Lung (tissue), 12 donors: ENCODE measurements around the gene ADI1. TPM values are rescaled to one million over a fixed set of nuclear protein-coding genes. Genes with fewer than 3 reads are reported as not detected.
"Not testable (repeated sequence)": the region's sequence is repeated elsewhere in the genome, so short reads cannot be mapped to it uniquely, and the experiment has no call there.

Experiments
- ATAC-seq: fragments of 200-7000 bp; cut with Tn5 transposase; one replicate; pipeline ENCODE4 v1.9.1; 2020; ENCODE audit warnings: moderate number of reproducible peaks; ENCODE audit not compliant: insufficient read depth, low FRiP score
- DNase-seq, 3 donors: peaks; one replicate each; pipeline ENCODE4 v3.0.0-alpha.2; 2013 to 2017
- H3K27ac ChIP-seq, 2 donors: one replicate each; pipeline ENCODE4 v1.5.1; 2013; ENCODE audit warnings: mild to moderate bottlenecking in 2 of 2, moderate library complexity in 2 of 2, control low read depth in 1 of 2, inconsistent platforms in 1 of 2, low read depth in 1 of 2, low read length in 1 of 2
- H3K27me3 ChIP-seq, 3 donors: one replicate each; pipeline ENCODE4 v1.5.1; 2013; ENCODE audit warnings: low read length in 2 of 3; ENCODE audit not compliant: control insufficient read depth in 3 of 3, insufficient read depth in 3 of 3
- H3K36me3 ChIP-seq, 4 donors: one replicate each; pipeline ENCODE4 v1.5.1; 2013; ENCODE audit warnings: low read length in 4 of 4, mild to moderate bottlenecking in 1 of 4, moderate library complexity in 1 of 4; ENCODE audit not compliant: control insufficient read depth in 4 of 4, insufficient read depth in 4 of 4
- H3K4me1 ChIP-seq, 5 donors: one replicate each; pipeline ENCODE4 v1.5.1; 2013; ENCODE audit warnings: low read length in 5 of 5, mild to moderate bottlenecking in 2 of 5, moderate library complexity in 1 of 5; ENCODE audit not compliant: control insufficient read depth in 5 of 5, insufficient read depth in 5 of 5
- H3K4me3 ChIP-seq: one replicate; pipeline ENCODE4 v1.5.1; 2013; ENCODE audit warnings: mild to moderate bottlenecking, control low read depth, moderate library complexity
- H3K9ac ChIP-seq, 2 donors: one replicate each; pipeline ENCODE4 v1.5.1; 2013; ENCODE audit warnings: low read length in 2 of 2, control low read depth in 1 of 2; ENCODE audit not compliant: insufficient read depth in 1 of 2
- H3K9me3 ChIP-seq, 4 donors: one replicate each; pipeline ENCODE4 v1.5.1; 2013; ENCODE audit warnings: low read length in 3 of 4, mild to moderate bottlenecking in 1 of 4, moderate library complexity in 1 of 4; ENCODE audit not compliant: control insufficient read depth in 4 of 4, insufficient read depth in 3 of 4
- WGBS, 2 donors: extraction: QIAGEN DNeasy Blood & Tissue Kit; methylation state at CpG; one replicate each; pipeline ENCODE4 v1.1.7; 2013; 5-methylcytosine and 5-hydroxymethylcytosine counted together
- polyA plus RNA-seq, 2 donors: library from polyadenylated mRNA; stranded (reverse); fragments of 200-250 nt; gene quantifications; one replicate each; pipeline ENCODE4 v1.2.1, GENCODE V29; 2013
- total RNA-seq, 2 donors: library from RNA; depleted of rRNA in 1 of 2; stranded (reverse); fragments of >200 nt in 1 of 2; gene quantifications; one replicate each; pipeline ENCODE4 v1.2.1, GENCODE V29; 2014 to 2021
- TF ChIP-seq, protein P1 (sequence below): IDR thresholded peaks from 2 replicates; pipeline ENCODE4 v1.5.1; 2012; ENCODE audit warnings: mild to moderate bottlenecking; ENCODE audit errors: control extremely low read depth, extremely low read depth
- donor health status: control.
- donor health status: control.
- donor health status: Bipolar disorder and iron deficiency.
- donor health status: healthy.
- donor health status: DM: yes; HTN: yes; CAD: no.

The ADI1 gene
- total and polyA plus RNA-seq, 4 donors = 46.8 to 65.2 (median 55.9) TPM

DNA sequence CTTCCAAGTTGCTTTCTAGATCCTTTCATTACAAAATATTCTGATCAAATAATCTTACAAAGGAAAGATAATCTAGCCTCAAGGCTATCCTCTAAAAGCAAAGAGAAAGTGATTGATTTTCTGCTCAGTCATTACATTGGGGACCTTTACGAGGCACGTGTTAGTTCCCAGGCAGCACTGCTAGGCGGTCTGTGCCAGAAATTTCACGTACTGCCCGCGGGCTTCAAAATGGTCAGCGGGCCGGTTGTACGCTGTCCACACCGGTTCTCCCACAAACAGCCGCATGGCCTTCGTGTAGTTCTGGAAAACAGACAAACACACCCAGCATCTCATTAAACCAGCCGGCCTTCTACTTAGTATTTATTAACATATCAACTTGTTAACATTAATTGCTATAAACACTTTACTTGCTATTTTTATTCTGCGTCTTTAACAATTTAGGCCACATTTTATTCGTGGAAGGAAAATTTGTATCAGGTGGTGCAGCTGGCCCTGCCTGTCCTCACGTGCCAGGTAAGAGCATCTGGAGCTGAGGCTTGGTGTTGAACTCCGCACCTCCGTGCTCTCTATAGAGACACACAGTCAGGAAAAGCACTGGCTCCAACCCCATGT lies 20.4 kb downstream of the ADI1 start:
- Histone ChIP-seq H3K27me3 (peaks cover 0 to 2% (median 0%) of the 10 kb centered on the region in 3 donors), H3K36me3 (peaks cover 9 to 36% (median 17%) of the 10 kb centered on the region in 4 donors), H3K4me1 (no peaks in the 10 kb centered on the region), H3K9me3 (peaks cover 0 to 2% (median under 1%) of the 10 kb centered on the region in 4 donors), H3K27ac (no peak overlapping the region), H3K9ac (no peak overlapping the region), H3K4me3 (no peak overlapping the region)
- ATAC-seq (no peak), DNase-seq (no peak)
- WGBS, 2 donors = 97 to 98% methylated on average over 18 of the region's 18 CpGs
- TF ChIP-seq, protein P1, sequence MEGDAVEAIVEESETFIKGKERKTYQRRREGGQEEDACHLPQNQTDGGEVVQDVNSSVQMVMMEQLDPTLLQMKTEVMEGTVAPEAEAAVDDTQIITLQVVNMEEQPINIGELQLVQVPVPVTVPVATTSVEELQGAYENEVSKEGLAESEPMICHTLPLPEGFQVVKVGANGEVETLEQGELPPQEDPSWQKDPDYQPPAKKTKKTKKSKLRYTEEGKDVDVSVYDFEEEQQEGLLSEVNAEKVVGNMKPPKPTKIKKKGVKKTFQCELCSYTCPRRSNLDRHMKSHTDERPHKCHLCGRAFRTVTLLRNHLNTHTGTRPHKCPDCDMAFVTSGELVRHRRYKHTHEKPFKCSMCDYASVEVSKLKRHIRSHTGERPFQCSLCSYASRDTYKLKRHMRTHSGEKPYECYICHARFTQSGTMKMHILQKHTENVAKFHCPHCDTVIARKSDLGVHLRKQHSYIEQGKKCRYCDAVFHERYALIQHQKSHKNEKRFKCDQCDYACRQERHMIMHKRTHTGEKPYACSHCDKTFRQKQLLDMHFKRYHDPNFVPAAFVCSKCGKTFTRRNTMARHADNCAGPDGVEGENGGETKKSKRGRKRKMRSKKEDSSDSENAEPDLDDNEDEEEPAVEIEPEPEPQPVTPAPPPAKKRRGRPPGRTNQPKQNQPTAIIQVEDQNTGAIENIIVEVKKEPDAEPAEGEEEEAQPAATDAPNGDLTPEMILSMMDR = no peak

DNA sequence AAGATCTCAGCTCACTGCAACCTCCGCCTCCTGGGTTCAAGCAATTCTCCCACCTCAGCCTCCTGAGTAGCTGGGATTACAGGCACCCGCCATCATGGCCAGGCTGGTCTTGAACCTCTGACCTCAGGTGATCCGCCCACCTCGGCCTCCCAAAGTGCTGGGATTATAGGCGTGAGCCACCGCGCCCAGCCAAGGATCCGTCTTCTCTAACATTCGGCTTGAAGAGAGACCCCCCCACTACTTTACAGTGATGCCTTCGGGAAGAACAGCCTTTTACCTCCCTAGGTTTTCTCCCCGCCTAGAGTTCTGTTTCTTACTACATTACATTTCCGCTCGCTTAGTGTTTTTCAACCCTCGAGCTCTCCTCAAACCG lies 22.6 kb downstream of the ADI1 start:
- ATAC-seq, H3K9me3 ChIP-seq, H3K4me3 ChIP-seq, DNase-seq, H3K4me1 ChIP-seq, H3K9ac ChIP-seq, H3K27me3 ChIP-seq, H3K27ac ChIP-seq: not testable (repeated sequence)
- peaks cover 9 to 26% (median 11%) of the 10 kb centered on the region in 4 donors for H3K36me3 ChIP-seq
- WGBS, 2 donors = 93 to 98% methylated on average over 15 of the region's 15 CpGs

DNA sequence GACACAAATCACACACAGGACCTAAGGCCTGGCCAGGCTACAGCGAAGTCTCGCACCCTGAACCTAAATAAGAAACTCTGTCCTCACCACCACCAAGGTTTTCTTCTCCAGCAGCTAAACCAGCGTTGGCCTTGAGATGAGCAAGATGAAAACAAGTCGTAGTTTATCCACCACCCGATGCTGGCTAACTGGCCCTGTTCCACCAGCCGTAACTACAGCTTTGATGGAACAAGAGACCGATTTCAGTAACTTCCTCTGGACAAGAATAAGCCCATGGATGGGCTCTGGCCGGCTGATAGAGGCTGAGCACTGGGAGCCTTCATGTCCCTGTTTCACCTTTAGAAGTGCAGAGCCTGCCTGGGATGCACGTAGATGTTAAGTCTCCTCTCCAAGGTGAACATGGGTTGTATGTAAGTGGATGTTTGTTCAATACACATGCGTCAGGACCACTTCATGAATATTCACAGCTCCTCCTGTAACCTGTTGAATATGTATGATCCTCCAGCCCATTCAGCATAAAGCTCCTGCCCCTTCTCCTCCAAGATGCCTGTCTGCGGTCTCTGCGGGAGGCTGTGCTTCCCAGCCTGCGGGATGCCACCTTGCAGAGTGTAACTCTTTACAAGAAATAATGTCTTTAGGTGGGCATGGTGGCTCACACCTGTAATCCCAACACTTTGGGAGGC lies 24.2 kb downstream of the ADI1 start:
- no peaks in the 10 kb centered on the region for H3K27me3 ChIP-seq
- no peaks in the 10 kb centered on the region for H3K4me1 ChIP-seq
- DNase-seq (no peak), ATAC-seq (no peak)
- no peak overlapping the region for H3K9ac ChIP-seq
- H3K36me3 ChIP-seq = peaks cover 7 to 17% (median 11%) of the 10 kb centered on the region in 4 donors
- no peak overlapping the region for H3K4me3 ChIP-seq
- TF ChIP-seq, protein P1 = no peak
- no peak overlapping the region for H3K27ac ChIP-seq
- 95% methylated on average over 13 of the region's 13 CpGs for WGBS, 2 donors
- no peaks in the 10 kb centered on the region for H3K9me3 ChIP-seq

DNA sequence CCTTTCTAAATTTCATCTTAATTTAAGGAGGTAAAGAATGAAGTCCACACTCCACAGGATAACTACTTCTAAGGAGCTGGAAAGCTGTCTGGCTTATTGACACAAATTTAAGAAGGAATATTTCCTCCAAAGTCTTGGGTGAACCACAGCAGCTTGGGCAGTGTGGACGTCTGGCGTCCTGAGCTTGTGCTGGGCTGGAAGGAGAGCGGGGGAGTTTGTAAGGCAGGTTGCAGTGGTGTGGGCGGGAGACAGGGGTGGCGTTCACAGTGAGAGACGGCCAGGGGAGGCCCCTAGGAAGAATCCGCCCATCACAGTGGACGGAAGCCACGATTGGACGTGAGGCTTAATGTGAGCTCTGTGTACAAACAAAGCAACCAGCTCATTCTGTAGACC lies 25.7 kb downstream of the ADI1 start:
- Histone ChIP-seq H3K27me3 (no peaks in the 10 kb centered on the region), H3K9me3 (no peaks in the 10 kb centered on the region), H3K9ac (no peak overlapping the region), H3K36me3 (peaks cover 5 to 12% (median 9%) of the 10 kb centered on the region in 4 donors), H3K4me3 (no peak overlapping the region), H3K4me1 (no peaks in the 10 kb centered on the region), H3K27ac (no peak overlapping the region)
- peak; percentile 58 to 69 (median 66) for DNase-seq
- TF ChIP-seq, protein P1 = no peak
- no peak for ATAC-seq
- WGBS, 2 donors = 34 to 47% methylated on average over 10 of the region's 10 CpGs
